GM21515 (cell line): ENCODE measurements around the gene PRKAG2.

ENCODE experiments used
- ATAC-seq: cut with Tn5 transposase; IDR thresholded peaks from one replicate; pipeline ENCODE4 v1.9.1; 2021; ENCODE audit not compliant: unreplicated experiment

The PRKAG2 gene

GRCh38 chr7:151775547-151776443, 101.1 kb downstream of the PRKAG2 start:
- ATAC-seq = no peak

- no peak for ATAC-seq
Observed at GRCh38 chr7:151774951-151775350, 102.0 kb downstream of the PRKAG2 start.

- no peak for ATAC-seq
Observed at GRCh38 chr7:151773797-151774196, 103.1 kb downstream of the PRKAG2 start.

- ATAC-seq = no peak
Observed at GRCh38 chr7:151770232-151770631, 106.7 kb downstream of the PRKAG2 start.

GRCh38 chr7:151769188-151769821, 107.6 kb downstream of the PRKAG2 start:
- peak; percentile 55 for ATAC-seq

- ATAC-seq = no peak
Observed at GRCh38 chr7:151768805-151769187, 108.1 kb downstream of the PRKAG2 start.

- no peak for ATAC-seq
Observed at GRCh38 chr7:151767557-151767956, 109.4 kb downstream of the PRKAG2 start.

- ATAC-seq = no peak
Observed at GRCh38 chr7:151764056-151764920, 112.6 kb downstream of the PRKAG2 start.

GRCh38 chr7:151763420-151763984, 113.4 kb downstream of the PRKAG2 start:
- no peak for ATAC-seq

- no peak for ATAC-seq
Observed at GRCh38 chr7:151762583-151763245, 114.2 kb downstream of the PRKAG2 start.

GRCh38 chr7:151761957-151762356, 115.0 kb downstream of the PRKAG2 start:
- ATAC-seq = no peak

- ATAC-seq = no peak
Observed at GRCh38 chr7:151761231-151761630, 115.7 kb downstream of the PRKAG2 start.

- no peak for ATAC-seq
Observed at GRCh38 chr7:151759591-151760042, 117.3 kb downstream of the PRKAG2 start.

- no peak for ATAC-seq
Observed at GRCh38 chr7:151758622-151759540, 118.0 kb downstream of the PRKAG2 start.

- ATAC-seq = no peak
Observed at GRCh38 chr7:151757274-151757673, 119.6 kb downstream of the PRKAG2 start.

GRCh38 chr7:151756866-151757265, 120.0 kb downstream of the PRKAG2 start:
- no peak for ATAC-seq

GRCh38 chr7:151756076-151756731, 120.7 kb downstream of the PRKAG2 start:
- ATAC-seq = no peak

GRCh38 chr7:151755131-151755801, 121.6 kb downstream of the PRKAG2 start:
- ATAC-seq = no peak
